ENCODE data around the gene PPP1R15A.
"Not testable (repeated sequence)": the region's sequence is repeated elsewhere in the genome, so short reads cannot be mapped to it uniquely, and the experiment has no call there.

Gene PPP1R15A

DNA sequence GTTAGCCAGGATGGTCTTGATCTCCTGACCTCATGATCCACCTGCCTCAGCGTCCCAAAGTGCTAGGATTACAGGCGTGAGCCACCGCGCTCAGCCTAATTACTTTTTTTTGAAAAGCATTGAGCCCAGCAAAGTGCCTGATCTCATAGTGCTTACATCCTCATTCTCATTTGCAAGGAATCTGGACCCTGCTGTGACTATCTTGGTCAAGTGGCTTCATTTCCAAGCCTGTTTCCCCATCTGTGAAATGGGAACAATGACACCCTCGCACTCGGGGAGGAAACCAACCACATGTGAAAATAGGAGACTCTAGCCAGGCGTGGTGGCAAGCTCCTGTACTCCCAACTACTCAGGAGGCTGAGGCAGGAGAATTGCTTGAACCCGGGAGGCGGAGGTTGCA is 2.2 kb upstream of the PPP1R15A start:
- TF ChIP-seq POU2F2 (IDR thresholded peaks at IDR 0.05; ENCODE audit: low read depth, low read length): no peak
- TF ChIP-seq PAX5 (IDR thresholded peaks at IDR 0.05; ENCODE audit: insufficient read depth, low read length, severe bottlenecking): no peak
- no peak for TF ChIP-seq TAF1 (IDR thresholded peaks at IDR 0.05; ENCODE audit: low read depth, low read length)
- no peak for TF ChIP-seq SPI1 (IDR thresholded peaks at IDR 0.05; ENCODE audit: low read depth, low read length)
- TF ChIP-seq POLR2AphosphoS5 (IDR thresholded peaks at IDR 0.05; ENCODE audit: low read depth, low read length): no peak
- DNase-seq (ENCODE audit: insufficient read length, low spot score): no peak
- FAIRE-seq: no peak

- peak; percentile 20 for FAIRE-seq
- DNase-seq (ENCODE audit: insufficient read length, low spot score): not testable (repeated sequence)
Measured at GRCh38 chr19:48871471-48872181, 595 bp upstream of the PPP1R15A start.

- DNase-seq (ENCODE audit: insufficient read length, low spot score) (peak; percentile 47), FAIRE-seq (no peak)
- peak; percentile 17 for TF ChIP-seq POLR2A (IDR thresholded peaks at IDR 0.05; ENCODE audit: low read depth, low read length)
- no peak for TF ChIP-seq POLR2AphosphoS5 (IDR thresholded peaks at IDR 0.05; ENCODE audit: low read depth, low read length)
- TF ChIP-seq POU2F2 (IDR thresholded peaks at IDR 0.05; ENCODE audit: low read depth, low read length): no peak
- peak; percentile 80 for TF ChIP-seq PAX5 (IDR thresholded peaks at IDR 0.05; ENCODE audit: insufficient read depth, low read length, severe bottlenecking)
- TF ChIP-seq SPI1 (IDR thresholded peaks at IDR 0.05; ENCODE audit: low read depth, low read length): no peak
- peak; percentile 17; the same call in 1 of the 2 replicates for TF ChIP-seq TAF1 (IDR thresholded peaks at IDR 0.05; ENCODE audit: low read depth, low read length)
Measured at GRCh38 chr19:48872884-48873475, 759 bp downstream of the PPP1R15A start.

GRCh38 chr19:48873476-48874302 is 1.5 kb downstream of the PPP1R15A start:
- TF ChIP-seq POU2F2 (IDR thresholded peaks at IDR 0.05; ENCODE audit: low read depth, low read length) (no peak), PAX5 (IDR thresholded peaks at IDR 0.05; ENCODE audit: insufficient read depth, low read length, severe bottlenecking) (no peak), SPI1 (IDR thresholded peaks at IDR 0.05; ENCODE audit: low read depth, low read length) (no peak), POLR2A (IDR thresholded peaks at IDR 0.05; ENCODE audit: low read depth, low read length) (no peak; the same call in 1 of the 2 replicates), TAF1 (IDR thresholded peaks at IDR 0.05; ENCODE audit: low read depth, low read length) (no peak; the same call in 1 of the 2 replicates), POLR2AphosphoS5 (IDR thresholded peaks at IDR 0.05; ENCODE audit: low read depth, low read length) (no peak; the same call in 1 of the 2 replicates)
- FAIRE-seq (no peak), DNase-seq (ENCODE audit: insufficient read length, low spot score) (no peak)

DNA sequence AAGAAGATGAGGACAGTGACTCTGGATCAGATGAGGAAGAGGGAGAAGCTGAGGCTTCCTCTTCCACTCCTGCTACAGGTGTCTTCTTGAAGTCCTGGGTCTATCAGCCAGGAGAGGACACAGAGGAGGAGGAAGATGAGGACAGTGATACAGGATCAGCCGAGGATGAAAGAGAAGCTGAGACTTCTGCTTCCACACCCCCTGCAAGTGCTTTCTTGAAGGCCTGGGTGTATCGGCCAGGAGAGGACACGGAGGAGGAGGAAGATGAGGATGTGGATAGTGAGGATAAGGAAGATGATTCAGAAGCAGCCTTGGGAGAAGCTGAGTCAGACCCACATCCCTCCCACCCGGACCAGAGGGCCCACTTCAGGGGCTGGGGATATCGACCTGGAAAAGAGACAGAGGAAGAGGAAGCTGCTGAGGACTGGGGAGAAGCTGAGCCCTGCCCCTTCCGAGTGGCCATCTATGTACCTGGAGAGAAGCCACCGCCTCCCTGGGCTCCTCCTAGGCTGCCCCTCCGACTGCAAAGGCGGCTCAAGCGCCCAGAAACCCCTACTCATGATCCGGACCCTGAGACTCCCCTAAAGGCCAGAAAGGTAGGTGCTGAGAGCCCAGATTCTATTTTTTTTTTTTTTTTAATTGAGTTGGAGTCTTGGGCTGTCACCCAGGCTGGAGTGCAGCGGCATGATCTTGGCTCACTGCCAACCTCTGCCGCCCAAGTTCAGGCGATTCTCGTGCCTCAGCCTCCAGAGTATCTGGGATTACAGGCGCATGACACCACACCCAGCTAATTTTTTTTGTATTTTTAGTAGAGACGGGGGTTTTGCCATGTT is 2.3 kb downstream of the PPP1R15A start:
- FAIRE-seq: no peak
- TF ChIP-seq SPI1 (IDR thresholded peaks at IDR 0.05; ENCODE audit: low read depth, low read length): no peak
- TF ChIP-seq POLR2A (IDR thresholded peaks at IDR 0.05; ENCODE audit: low read depth, low read length): no peak
- no peak for TF ChIP-seq POU2F2 (IDR thresholded peaks at IDR 0.05; ENCODE audit: low read depth, low read length)
- TF ChIP-seq PAX5 (IDR thresholded peaks at IDR 0.05; ENCODE audit: insufficient read depth, low read length, severe bottlenecking): no peak
- no peak; the same call in 1 of the 2 replicates for TF ChIP-seq POLR2AphosphoS5 (IDR thresholded peaks at IDR 0.05; ENCODE audit: low read depth, low read length)
- no peak for TF ChIP-seq TAF1 (IDR thresholded peaks at IDR 0.05; ENCODE audit: low read depth, low read length)
- DNase-seq (ENCODE audit: insufficient read length, low spot score): no peak

DNA sequence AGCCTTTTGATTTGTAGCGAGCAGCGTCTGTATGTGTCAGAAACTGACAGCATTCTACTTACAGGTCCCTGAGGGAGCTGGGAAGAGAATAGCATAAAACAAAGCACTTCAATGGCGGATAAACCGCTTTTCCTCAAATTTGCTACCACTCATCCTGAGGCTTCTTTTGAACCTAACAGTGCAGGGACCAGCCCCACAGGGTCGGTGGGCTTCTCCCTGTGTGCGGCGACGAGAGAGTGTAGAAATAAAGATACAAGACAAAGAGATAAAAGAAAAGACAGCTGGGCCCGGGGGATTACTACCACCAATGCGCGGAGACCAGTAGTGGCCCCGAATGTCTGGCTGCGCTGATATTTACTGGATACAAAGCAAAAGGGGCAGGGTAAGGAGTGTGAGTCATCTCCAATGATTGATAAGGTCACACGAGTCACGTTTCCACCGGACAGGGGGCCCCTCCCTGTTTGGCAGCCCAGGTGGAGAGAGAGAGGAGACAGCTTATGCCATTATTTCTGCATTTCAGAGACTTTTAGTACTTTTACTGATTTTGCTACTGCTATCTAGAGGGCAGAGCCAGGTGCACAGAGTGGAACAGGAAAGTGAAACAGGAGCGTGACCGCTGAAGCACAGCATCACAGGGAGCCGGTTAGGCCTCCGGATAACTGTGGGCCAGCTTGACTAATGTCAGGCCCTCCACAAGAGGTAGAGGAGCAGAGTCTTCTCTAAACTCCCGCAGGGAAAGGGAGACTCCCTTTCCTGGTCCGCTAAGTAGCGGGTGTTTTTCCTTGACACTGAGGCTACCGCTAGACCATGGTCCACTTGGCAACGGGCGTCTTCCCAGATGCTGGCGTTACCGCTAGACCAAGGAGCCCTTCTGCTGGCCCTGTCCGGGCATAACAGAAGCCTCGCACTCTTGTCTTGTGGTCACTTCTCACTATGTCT is 4.1 kb downstream of the PPP1R15A start:
- DNase-seq (ENCODE audit: insufficient read length, low spot score): not testable (repeated sequence)
- peak; percentile 64 for TF ChIP-seq POLR2A (IDR thresholded peaks at IDR 0.05; ENCODE audit: low read depth, low read length)
- TF ChIP-seq PAX5 (IDR thresholded peaks at IDR 0.05; ENCODE audit: insufficient read depth, low read length, severe bottlenecking): peak; percentile 72
- peak; percentile 62; the same call in 1 of the 2 replicates for TF ChIP-seq POLR2AphosphoS5 (IDR thresholded peaks at IDR 0.05; ENCODE audit: low read depth, low read length)
- TF ChIP-seq POU2F2 (IDR thresholded peaks at IDR 0.05; ENCODE audit: low read depth, low read length): 0 out of 2 replicates have a peak, but pooled peaks have one; percentile 19
- FAIRE-seq: peak; percentile 68

- TF ChIP-seq TAF1 (IDR thresholded peaks at IDR 0.05; ENCODE audit: low read depth, low read length): no peak
- TF ChIP-seq POLR2AphosphoS5 (IDR thresholded peaks at IDR 0.05; ENCODE audit: low read depth, low read length): peak; percentile 44; the same call in 1 of the 2 replicates
- no peak for TF ChIP-seq POU2F2 (IDR thresholded peaks at IDR 0.05; ENCODE audit: low read depth, low read length)
- no peak for TF ChIP-seq POLR2A (IDR thresholded peaks at IDR 0.05; ENCODE audit: low read depth, low read length)
- DNase-seq (ENCODE audit: insufficient read length, low spot score) (no peak), FAIRE-seq (no peak)
Measured at GRCh38 chr19:48877855-48878195, 5.6 kb downstream of the PPP1R15A start.

- DNase-seq (ENCODE audit: insufficient read length, low spot score) (no peak), FAIRE-seq (no peak)
- TF ChIP-seq PAX5 (IDR thresholded peaks at IDR 0.05; ENCODE audit: insufficient read depth, low read length, severe bottlenecking) (no peak), POLR2A (IDR thresholded peaks at IDR 0.05; ENCODE audit: low read depth, low read length) (peak; percentile 77), POLR2AphosphoS5 (IDR thresholded peaks at IDR 0.05; ENCODE audit: low read depth, low read length) (peak; percentile 79), SPI1 (IDR thresholded peaks at IDR 0.05; ENCODE audit: low read depth, low read length) (no peak), TAF1 (IDR thresholded peaks at IDR 0.05; ENCODE audit: low read depth, low read length) (no peak), POU2F2 (IDR thresholded peaks at IDR 0.05; ENCODE audit: low read depth, low read length) (0 out of 2 replicates have a peak, but pooled peaks have one; percentile 40)
Measured at GRCh38 chr19:48878196-48879024, 6.2 kb downstream of the PPP1R15A start.
